SK-N-SH treated with all-trans-retinoic acid at 6 μM for 48 hours (cell line): ENCODE results near the gene LRRC2.

Experiments used
- ATAC-seq: fragments of 200-7000 bp; cut with Tn5 transposase; 3 replicates; pipeline ENCODE4 v1.9.1; 2020; ENCODE audit warnings: mild to moderate bottlenecking, moderate library complexity
- ARNTL ChIP-seq: fragments of 450-650 bp; formaldehyde crosslinking; IDR thresholded peaks from 2 replicates; pipeline ENCODE4 v1.5.0; 2020; ENCODE audit warnings: low read depth, mild to moderate bottlenecking, moderate library complexity, borderline replicate concordance
- BACH2 ChIP-seq: fragments of 250-450 bp; sonication (Bioruptor Pico); IDR thresholded peaks from 2 replicates; pipeline ENCODE4 v1.9.0; 2021; ENCODE audit warnings: mild to moderate bottlenecking, borderline replicate concordance
- CSDC2 ChIP-seq: fragments of 250-450 bp; sonication (Bioruptor Pico); IDR thresholded peaks from 2 replicates; pipeline ENCODE4 v1.5.0; 2020; ENCODE audit warnings: mild to moderate bottlenecking, moderate library complexity
- ESRRG ChIP-seq: fragments of 250-450 bp; sonication (Bioruptor Pico); IDR thresholded peaks from 2 replicates; pipeline ENCODE4 v1.6.1; 2021; ENCODE audit warnings: mild to moderate bottlenecking
- ISL1 ChIP-seq: fragments of 250-450 bp; sonication (Bioruptor Pico); IDR thresholded peaks from 2 replicates; pipeline ENCODE4 v2.1.2; 2022; ENCODE audit warnings: mild to moderate bottlenecking, moderate library complexity
- OSR1 ChIP-seq: fragments of 250-450 bp; sonication (Bioruptor Pico); IDR thresholded peaks from 2 replicates; pipeline ENCODE4 v1.8.0; 2022; ENCODE audit warnings: moderate library complexity, mild to moderate bottlenecking, inconsistent platforms
- RARB ChIP-seq: fragments of 250-450 bp; sonication (Bioruptor Pico); IDR thresholded peaks from 2 replicates; pipeline ENCODE4 v1.8.0; 2021; ENCODE audit warnings: mild to moderate bottlenecking, moderate library complexity
- SNAI2 ChIP-seq: fragments of 250-450 bp; sonication (Bioruptor Pico); IDR thresholded peaks from 2 replicates; pipeline ENCODE4 v1.5.0; 2020; ENCODE audit warnings: mild to moderate bottlenecking, moderate library complexity
- TCF4 ChIP-seq: fragments of 250-450 bp; sonication (Bioruptor Pico); IDR thresholded peaks from 2 replicates; pipeline ENCODE4 v1.8.0; 2021; ENCODE audit warnings: mild to moderate bottlenecking, moderate library complexity, borderline replicate concordance
- TOX ChIP-seq: fragments of 250-450 bp; sonication (Bioruptor Pico); IDR thresholded peaks from 2 replicates; pipeline ENCODE4 v1.8.0; 2021; ENCODE audit warnings: mild to moderate bottlenecking, moderate library complexity, borderline replicate concordance
- ZC3H10 ChIP-seq: fragments of 250-450 bp; sonication (Bioruptor Pico); IDR thresholded peaks from 2 replicates; pipeline ENCODE4 v1.5.1; 2021; ENCODE audit warnings: mild to moderate bottlenecking, moderate library complexity
- ZFP3 ChIP-seq: fragments of 250-450 bp; sonication (Bioruptor Pico); IDR thresholded peaks from 2 replicates; pipeline ENCODE4 v1.5.0; 2020; ENCODE audit warnings: mild to moderate bottlenecking, moderate library complexity
- ZFP30 ChIP-seq: fragments of 450-650 bp; formaldehyde crosslinking; IDR thresholded peaks from 2 replicates; pipeline ENCODE4 v1.5.0; 2022; ENCODE audit warnings: mild to moderate bottlenecking, moderate library complexity
- ZNF565 ChIP-seq: fragments of 450-650 bp; formaldehyde crosslinking; conservative IDR thresholded peaks from 2 replicates; pipeline ENCODE4 v1.5.0; 2020; ENCODE audit warnings: low read depth, mild to moderate bottlenecking, moderate library complexity
- ZNF70 ChIP-seq: fragments of 450-650 bp; formaldehyde crosslinking; IDR thresholded peaks from 2 replicates; pipeline ENCODE4 v1.5.0; 2020; ENCODE audit warnings: mild to moderate bottlenecking, moderate library complexity
- ZNF8 ChIP-seq: fragments of 450-650 bp; formaldehyde crosslinking; IDR thresholded peaks from 2 replicates; pipeline ENCODE4 v1.5.0; 2020; ENCODE audit warnings: mild to moderate bottlenecking, moderate library complexity
- TF ChIP-seq, protein P1 (sequence below): fragments of 250-450 bp; sonication (Bioruptor Pico); IDR thresholded peaks from 2 replicates; pipeline ENCODE4 v1.8.0; 2020; ENCODE audit warnings: mild to moderate bottlenecking, moderate library complexity, borderline replicate concordance
- TF ChIP-seq, protein P2 (sequence below): fragments of 250-450 bp; sonication (Bioruptor Pico); IDR thresholded peaks from 2 replicates; pipeline ENCODE4 v1.5.0; 2020; ENCODE audit warnings: mild to moderate bottlenecking, moderate library complexity
- TF ChIP-seq, protein P3 (sequence below): fragments of 250-450 bp; sonication (Bioruptor Pico); IDR thresholded peaks from 2 replicates; pipeline ENCODE4 v1.8.0; 2021; ENCODE audit warnings: low read depth, mild to moderate bottlenecking, moderate library complexity, borderline replicate concordance
- TF ChIP-seq, protein P4 (sequence below): fragments of 250-450 bp; sonication (Bioruptor Pico); IDR thresholded peaks from 2 replicates; pipeline ENCODE4 v1.5.1; 2021; ENCODE audit warnings: mild to moderate bottlenecking, moderate library complexity
- TF ChIP-seq, protein P5 (sequence below): fragments of 250-450 bp; sonication (Bioruptor Pico); IDR thresholded peaks from 2 replicates; pipeline ENCODE4 v1.5.1; 2020; ENCODE audit warnings: low read depth, mild to moderate bottlenecking, moderate library complexity

Gene LRRC2

DNA sequence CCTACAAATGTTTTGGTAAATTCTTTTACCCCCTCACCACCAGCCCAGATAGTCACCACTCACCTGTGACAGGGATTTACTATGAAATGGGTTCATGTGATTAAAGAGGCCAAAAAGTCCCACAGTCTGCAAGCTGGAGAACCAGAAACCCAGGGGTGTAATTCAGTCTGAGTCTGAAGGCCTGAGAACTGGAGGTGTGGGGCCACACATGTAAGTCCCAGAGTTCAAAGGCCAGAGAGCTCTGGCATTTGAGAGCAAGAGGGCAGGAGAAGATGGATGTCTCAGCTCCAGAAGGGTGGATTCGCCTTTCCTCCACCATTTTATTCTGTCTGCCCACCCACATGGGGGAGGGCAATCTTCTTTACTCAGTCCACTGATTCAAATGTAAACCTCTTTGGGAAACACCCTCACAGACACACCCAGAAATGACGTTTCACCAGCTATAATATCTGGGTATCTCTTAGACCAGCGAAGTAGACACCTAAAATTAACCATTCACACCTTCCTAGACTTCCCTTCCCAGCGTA, 56.4 kb downstream of the LRRC2 start:
- TF ChIP-seq, protein P1, sequence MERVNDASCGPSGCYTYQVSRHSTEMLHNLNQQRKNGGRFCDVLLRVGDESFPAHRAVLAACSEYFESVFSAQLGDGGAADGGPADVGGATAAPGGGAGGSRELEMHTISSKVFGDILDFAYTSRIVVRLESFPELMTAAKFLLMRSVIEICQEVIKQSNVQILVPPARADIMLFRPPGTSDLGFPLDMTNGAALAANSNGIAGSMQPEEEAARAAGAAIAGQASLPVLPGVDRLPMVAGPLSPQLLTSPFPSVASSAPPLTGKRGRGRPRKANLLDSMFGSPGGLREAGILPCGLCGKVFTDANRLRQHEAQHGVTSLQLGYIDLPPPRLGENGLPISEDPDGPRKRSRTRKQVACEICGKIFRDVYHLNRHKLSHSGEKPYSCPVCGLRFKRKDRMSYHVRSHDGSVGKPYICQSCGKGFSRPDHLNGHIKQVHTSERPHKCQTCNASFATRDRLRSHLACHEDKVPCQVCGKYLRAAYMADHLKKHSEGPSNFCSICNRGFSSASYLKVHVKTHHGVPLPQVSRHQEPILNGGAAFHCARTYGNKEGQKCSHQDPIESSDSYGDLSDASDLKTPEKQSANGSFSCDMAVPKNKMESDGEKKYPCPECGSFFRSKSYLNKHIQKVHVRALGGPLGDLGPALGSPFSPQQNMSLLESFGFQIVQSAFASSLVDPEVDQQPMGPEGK (CRISPR knock-in tag): no peak
- TF ChIP-seq OSR1 (CRISPR knock-in tag) (no peak), ESRRG (CRISPR knock-in tag) (no peak), ZNF70 (CRISPR knock-in tag) (no peak), ISL1 (CRISPR knock-in tag) (no peak), TOX (CRISPR knock-in tag) (no peak), ZNF565 (CRISPR knock-in tag) (no peak), TCF4 (CRISPR knock-in tag) (no peak), CSDC2 (no peak), ZFP30 (no peak), ZNF8 (no peak), RARB (CRISPR knock-in tag) (no peak)
- TF ChIP-seq, protein P2, sequence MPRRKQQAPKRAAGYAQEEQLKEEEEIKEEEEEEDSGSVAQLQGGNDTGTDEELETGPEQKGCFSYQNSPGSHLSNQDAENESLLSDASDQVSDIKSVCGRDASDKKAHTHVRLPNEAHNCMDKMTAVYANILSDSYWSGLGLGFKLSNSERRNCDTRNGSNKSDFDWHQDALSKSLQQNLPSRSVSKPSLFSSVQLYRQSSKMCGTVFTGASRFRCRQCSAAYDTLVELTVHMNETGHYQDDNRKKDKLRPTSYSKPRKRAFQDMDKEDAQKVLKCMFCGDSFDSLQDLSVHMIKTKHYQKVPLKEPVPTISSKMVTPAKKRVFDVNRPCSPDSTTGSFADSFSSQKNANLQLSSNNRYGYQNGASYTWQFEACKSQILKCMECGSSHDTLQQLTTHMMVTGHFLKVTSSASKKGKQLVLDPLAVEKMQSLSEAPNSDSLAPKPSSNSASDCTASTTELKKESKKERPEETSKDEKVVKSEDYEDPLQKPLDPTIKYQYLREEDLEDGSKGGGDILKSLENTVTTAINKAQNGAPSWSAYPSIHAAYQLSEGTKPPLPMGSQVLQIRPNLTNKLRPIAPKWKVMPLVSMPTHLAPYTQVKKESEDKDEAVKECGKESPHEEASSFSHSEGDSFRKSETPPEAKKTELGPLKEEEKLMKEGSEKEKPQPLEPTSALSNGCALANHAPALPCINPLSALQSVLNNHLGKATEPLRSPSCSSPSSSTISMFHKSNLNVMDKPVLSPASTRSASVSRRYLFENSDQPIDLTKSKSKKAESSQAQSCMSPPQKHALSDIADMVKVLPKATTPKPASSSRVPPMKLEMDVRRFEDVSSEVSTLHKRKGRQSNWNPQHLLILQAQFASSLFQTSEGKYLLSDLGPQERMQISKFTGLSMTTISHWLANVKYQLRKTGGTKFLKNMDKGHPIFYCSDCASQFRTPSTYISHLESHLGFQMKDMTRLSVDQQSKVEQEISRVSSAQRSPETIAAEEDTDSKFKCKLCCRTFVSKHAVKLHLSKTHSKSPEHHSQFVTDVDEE (CRISPR knock-in tag): no peak
- TF ChIP-seq, protein P3, sequence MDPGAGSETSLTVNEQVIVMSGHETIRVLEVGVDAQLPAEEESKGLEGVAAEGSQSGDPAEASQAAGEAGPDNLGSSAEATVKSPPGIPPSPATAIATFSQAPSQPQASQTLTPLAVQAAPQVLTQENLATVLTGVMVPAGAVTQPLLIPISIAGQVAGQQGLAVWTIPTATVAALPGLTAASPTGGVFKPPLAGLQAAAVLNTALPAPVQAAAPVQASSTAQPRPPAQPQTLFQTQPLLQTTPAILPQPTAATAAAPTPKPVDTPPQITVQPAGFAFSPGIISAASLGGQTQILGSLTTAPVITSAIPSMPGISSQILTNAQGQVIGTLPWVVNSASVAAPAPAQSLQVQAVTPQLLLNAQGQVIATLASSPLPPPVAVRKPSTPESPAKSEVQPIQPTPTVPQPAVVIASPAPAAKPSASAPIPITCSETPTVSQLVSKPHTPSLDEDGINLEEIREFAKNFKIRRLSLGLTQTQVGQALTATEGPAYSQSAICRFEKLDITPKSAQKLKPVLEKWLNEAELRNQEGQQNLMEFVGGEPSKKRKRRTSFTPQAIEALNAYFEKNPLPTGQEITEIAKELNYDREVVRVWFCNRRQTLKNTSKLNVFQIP (CRISPR knock-in tag): no peak
- no peak for ATAC-seq

DNA sequence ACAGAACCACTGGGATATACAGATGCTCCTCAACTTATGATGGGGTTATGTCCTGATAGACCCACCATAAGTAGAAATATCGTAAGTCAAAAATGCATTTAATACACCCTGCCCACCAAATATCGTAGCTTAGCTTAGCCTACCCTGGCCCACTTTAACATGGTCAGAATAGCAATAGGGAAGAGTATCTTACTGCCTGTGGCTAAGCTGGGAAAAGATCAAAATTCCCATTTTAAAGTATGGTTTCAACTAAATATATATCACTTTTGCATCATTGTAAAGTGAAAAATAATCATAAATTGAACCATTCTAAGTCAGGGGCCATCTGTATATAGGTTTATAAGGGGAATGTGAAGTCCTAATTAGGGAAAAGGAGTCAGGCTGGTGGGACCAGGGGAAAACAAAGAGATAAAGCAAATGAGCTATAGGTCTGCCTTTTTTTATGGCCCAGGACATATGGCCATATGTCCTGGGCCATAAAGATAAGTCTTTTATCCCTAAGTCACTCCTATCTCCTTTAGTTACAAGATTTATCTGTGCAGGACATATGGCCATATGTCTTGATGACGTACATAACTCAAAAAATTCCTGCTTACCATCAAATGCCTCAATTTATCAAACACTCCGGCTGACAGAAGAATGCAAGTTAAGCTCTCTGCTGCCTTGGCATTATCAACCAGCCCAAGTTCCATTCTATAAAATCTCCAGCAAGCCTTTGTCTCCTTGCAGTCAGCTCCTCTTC, 57.1 kb downstream of the LRRC2 start:
- no peak for ATAC-seq
- TF ChIP-seq ZFP30: no peak
- no peak for TF ChIP-seq ZFP3 (CRISPR knock-in tag)
- TF ChIP-seq TCF4 (CRISPR knock-in tag): no peak
- TF ChIP-seq, protein P1 (CRISPR knock-in tag): no peak
- no peak for TF ChIP-seq ZNF70 (CRISPR knock-in tag)
- TF ChIP-seq TOX (CRISPR knock-in tag): no peak
- TF ChIP-seq CSDC2: no peak
- TF ChIP-seq, protein P3 (CRISPR knock-in tag): no peak
- TF ChIP-seq ZNF565 (CRISPR knock-in tag): no peak
- no peak for TF ChIP-seq RARB (CRISPR knock-in tag)
- no peak for TF ChIP-seq OSR1 (CRISPR knock-in tag)
- no peak for TF ChIP-seq ISL1 (CRISPR knock-in tag)
- TF ChIP-seq, protein P4, sequence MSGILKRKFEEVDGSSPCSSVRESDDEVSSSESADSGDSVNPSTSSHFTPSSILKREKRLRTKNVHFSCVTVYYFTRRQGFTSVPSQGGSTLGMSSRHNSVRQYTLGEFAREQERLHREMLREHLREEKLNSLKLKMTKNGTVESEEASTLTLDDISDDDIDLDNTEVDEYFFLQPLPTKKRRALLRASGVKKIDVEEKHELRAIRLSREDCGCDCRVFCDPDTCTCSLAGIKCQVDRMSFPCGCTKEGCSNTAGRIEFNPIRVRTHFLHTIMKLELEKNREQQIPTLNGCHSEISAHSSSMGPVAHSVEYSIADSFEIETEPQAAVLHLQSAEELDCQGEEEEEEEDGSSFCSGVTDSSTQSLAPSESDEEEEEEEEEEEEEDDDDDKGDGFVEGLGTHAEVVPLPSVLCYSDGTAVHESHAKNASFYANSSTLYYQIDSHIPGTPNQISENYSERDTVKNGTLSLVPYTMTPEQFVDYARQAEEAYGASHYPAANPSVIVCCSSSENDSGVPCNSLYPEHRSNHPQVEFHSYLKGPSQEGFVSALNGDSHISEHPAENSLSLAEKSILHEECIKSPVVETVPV (CRISPR knock-in tag): no peak
- TF ChIP-seq ZC3H10 (CRISPR knock-in tag): no peak
- TF ChIP-seq BACH2 (CRISPR knock-in tag): no peak
- no peak for TF ChIP-seq ARNTL (CRISPR knock-in tag)
- TF ChIP-seq ESRRG (CRISPR knock-in tag): no peak
- TF ChIP-seq, protein P5, sequence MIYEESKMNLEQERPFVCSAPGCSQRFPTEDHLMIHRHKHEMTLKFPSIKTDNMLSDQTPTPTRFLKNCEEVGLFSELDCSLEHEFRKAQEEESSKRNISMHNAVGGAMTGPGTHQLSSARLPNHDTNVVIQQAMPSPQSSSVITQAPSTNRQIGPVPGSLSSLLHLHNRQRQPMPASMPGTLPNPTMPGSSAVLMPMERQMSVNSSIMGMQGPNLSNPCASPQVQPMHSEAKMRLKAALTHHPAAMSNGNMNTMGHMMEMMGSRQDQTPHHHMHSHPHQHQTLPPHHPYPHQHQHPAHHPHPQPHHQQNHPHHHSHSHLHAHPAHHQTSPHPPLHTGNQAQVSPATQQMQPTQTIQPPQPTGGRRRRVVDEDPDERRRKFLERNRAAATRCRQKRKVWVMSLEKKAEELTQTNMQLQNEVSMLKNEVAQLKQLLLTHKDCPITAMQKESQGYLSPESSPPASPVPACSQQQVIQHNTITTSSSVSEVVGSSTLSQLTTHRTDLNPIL (CRISPR knock-in tag): no peak
- TF ChIP-seq ZNF8: no peak
- no peak for TF ChIP-seq SNAI2 (CRISPR knock-in tag)
